ENCODE data around the gene SPEG. TPM values are rescaled to one million over a fixed set of nuclear protein-coding genes. Genes with fewer than 3 reads are reported as not detected.

Gene SPEG
- total and polyA plus RNA-seq, 2 of the 8 experiments (the other 6 are each of a cell fraction or from before 2014, with no cell fraction given), result 19.9 to 32.0 TPM

GRCh38 chr2:219471476-219472371, 37.1 kb downstream of the SPEG start (continued):
- TF ChIP-seq CBX8 (IDR thresholded peaks at IDR 0.05; ENCODE audit: borderline replicate concordance, low read depth, low read length), result no peak
- no peak for TF ChIP-seq GABPA (IDR thresholded peaks at IDR 0.05; ENCODE audit: borderline replicate concordance, insufficient read depth, low read length)
- TF ChIP-seq CBX5 (IDR thresholded peaks at IDR 0.05; ENCODE audit: low read depth, low read length), result no peak
